ENCODE data around the gene ZNF530. TPM values are rescaled to one million over a fixed set of nuclear protein-coding genes. Genes with fewer than 3 reads are reported as not detected.

The ZNF530 gene
- polyA plus RNA-seq, 3 donors = 0.94 to 1.9 (median 1.0) TPM

Other genes with a start within 250 kb of the ZNF530 start
- 1 to 10 TPM; 1.7 to 2.3 (median 1.8) TPM for gene ZNF304, start 248.6 kb upstream of the ZNF530 start, polyA plus RNA-seq
- 10 to 100 TPM in 2 of 3 donors, 1 to 10 TPM in 1; 8.9 to 23.1 (median 14.0) TPM for gene TRAPPC2B, start 236.3 kb upstream of the ZNF530 start, polyA plus RNA-seq
- gene ZNF547, start 236.3 kb upstream of the ZNF530 start, polyA plus RNA-seq = 1 to 10 TPM in 1 of 3 donors, under 1 TPM in 2; 0.54 to 1.1 (median 0.72) TPM
- gene ZNF548, start 210.0 kb upstream of the ZNF530 start, polyA plus RNA-seq = 1 to 10 TPM; 3.9 to 6.1 (median 6.1) TPM
- 1 to 10 TPM; 2.0 to 3.1 (median 2.2) TPM for gene ZNF17, start 188.7 kb upstream of the ZNF530 start, polyA plus RNA-seq
- 1 to 10 TPM; 1.8 to 7.4 (median 7.0) TPM for gene ZNF749, start 164.6 kb upstream of the ZNF530 start, polyA plus RNA-seq
- under 1 TPM in 2 of 3 donors, not detected in 1; 0.16 to 0.23 TPM for gene VN1R1, start 142.7 kb upstream of the ZNF530 start, polyA plus RNA-seq
- 1 to 10 TPM; 1.1 to 2.1 (median 1.8) TPM for gene ZNF772, start 122.3 kb upstream of the ZNF530 start, polyA plus RNA-seq
- gene ZNF419, start 112.1 kb upstream of the ZNF530 start, polyA plus RNA-seq = 1 to 10 TPM; 2.8 to 3.6 (median 3.0) TPM
- gene ZNF773, start 99.9 kb upstream of the ZNF530 start, polyA plus RNA-seq = 1 to 10 TPM; 2.1 to 3.3 (median 3.2) TPM
- 1 to 10 TPM; 1.2 to 1.9 (median 1.3) TPM for gene ZNF549, start 72.5 kb upstream of the ZNF530 start, polyA plus RNA-seq
- 1 to 10 TPM; 1.5 to 3.2 (median 2.6) TPM for gene ZNF550, start 40.0 kb upstream of the ZNF530 start, polyA plus RNA-seq
- gene ZNF416, start 21.0 kb upstream of the ZNF530 start, polyA plus RNA-seq = 1 to 10 TPM in 2 of 3 donors, under 1 TPM in 1; 0.90 to 2.0 (median 1.2) TPM
- gene ZIK1, start 15.7 kb upstream of the ZNF530 start, polyA plus RNA-seq = 1 to 10 TPM in 2 of 3 donors, under 1 TPM in 1; 0.45 to 1.3 (median 1.2) TPM
- 1 to 10 TPM; 3.3 to 7.0 (median 4.7) TPM for gene ZNF134, start 14.4 kb downstream of the ZNF530 start, polyA plus RNA-seq
- gene ZNF211, start 33.3 kb downstream of the ZNF530 start, polyA plus RNA-seq = 1 to 10 TPM; 2.9 to 4.7 (median 3.7) TPM
- gene ZSCAN4, start 69.0 kb downstream of the ZNF530 start, polyA plus RNA-seq = under 1 TPM in 2 of 3 donors, not detected in 1; 0.04 to 0.67 TPM
- gene ZNF551, start 82.1 kb downstream of the ZNF530 start, polyA plus RNA-seq = 1 to 10 TPM; 1.7 to 3.4 (median 2.8) TPM
- under 1 TPM; 0.67 to 0.79 (median 0.67) TPM for gene ZNF154, start 109.3 kb downstream of the ZNF530 start, polyA plus RNA-seq
- gene ZNF671, start 127.7 kb downstream of the ZNF530 start, polyA plus RNA-seq = 1 to 10 TPM; 1.5 to 3.4 (median 2.5) TPM
- 1 to 10 TPM; 2.2 to 4.4 (median 2.8) TPM for gene ZNF776, start 146.9 kb downstream of the ZNF530 start, polyA plus RNA-seq
- gene ZNF586, start 169.8 kb downstream of the ZNF530 start, polyA plus RNA-seq = 1 to 10 TPM; 3.3 to 6.1 (median 3.8) TPM
- gene ZNF552, start 215.0 kb downstream of the ZNF530 start, polyA plus RNA-seq = 1 to 10 TPM; 2.2 to 3.4 (median 3.0) TPM
- 1 to 10 TPM; 2.5 to 5.2 (median 5.1) TPM for gene ZNF587B, start 230.4 kb downstream of the ZNF530 start, polyA plus RNA-seq
- gene ZNF587, start 250.0 kb downstream of the ZNF530 start, polyA plus RNA-seq = 1 to 10 TPM; 5.1 to 6.5 (median 6.5) TPM